GM10266 (cell line): ENCODE data around the gene KRT15.

ENCODE experiments used
- DNase-seq: peaks from one replicate; pipeline ENCODE4 v3.0.0; 2012; ENCODE audit errors: extremely low spot score
- CTCF ChIP-seq: IDR thresholded peaks from 2 replicates; pipeline ENCODE4 v1.5.1; 2012; ENCODE audit warnings: mild to moderate bottlenecking, low read depth; ENCODE audit not compliant: control insufficient read depth, insufficient read depth; ENCODE audit errors: missing control alignments

Gene KRT15

GRCh38 chr17:41484920-41485904, 33.5 kb downstream of the KRT15 start:
- DNase-seq = no peak

GRCh38 chr17:41483991-41484826, 34.5 kb downstream of the KRT15 start:
- DNase-seq = no peak
- no peak for TF ChIP-seq CTCF

More at GRCh38 chr17:41484920-41485904, 33.5 kb downstream of the KRT15 start:
- no peak for TF ChIP-seq CTCF

- DNase-seq = no peak
- no peak for TF ChIP-seq CTCF
Measured at GRCh38 chr17:41483531-41483930, 35.2 kb downstream of the KRT15 start.

- no peak for DNase-seq
- TF ChIP-seq CTCF = no peak
Measured at GRCh38 chr17:41481036-41481435, 37.7 kb downstream of the KRT15 start, which contains the start of gene KRT35. Gene KRT35 (minus strand): TSS chr17:41481151. CDS start chr17:41481097, 54 bp downstream.

- DNase-seq = no peak
- no peak for TF ChIP-seq CTCF
Measured at GRCh38 chr17:41480581-41480980, 38.1 kb downstream of the KRT15 start.

- DNase-seq = no peak
- no peak for TF ChIP-seq CTCF
Measured at GRCh38 chr17:41480136-41480535, 38.6 kb downstream of the KRT15 start.
